Tibial artery (tissue), 4 donors: Measurements from ENCODE around the gene EHD1.

Experiments
- DNase-seq, 2 donors: peaks; one replicate each; pipeline ENCODE4 v3.0.0-alpha.2; 2019
- H3K27ac ChIP-seq, 2 donors: fragments of 200-600 bp; sonication (generic) in 1 of 2; 1 replicate in 1 of 2; 2 replicates in 1 of 2; pipeline ENCODE4 v1.5.1; 2018 to 2019; ENCODE audit warnings: mild to moderate bottlenecking in 1 of 2
- H3K27me3 ChIP-seq, 2 donors: fragments of 200-600 bp; sonication (generic) in 1 of 2; one replicate each; pipeline versions ENCODE4 v1.5.1 to v1.6.0; 2016 to 2019
- H3K36me3 ChIP-seq, 3 donors: fragments of 200-600 bp; sonication (generic) in 2 of 3; one replicate each; pipeline ENCODE4 v1.5.1; 2016 to 2019; ENCODE audit warnings: mild to moderate bottlenecking in 2 of 3
- H3K4me1 ChIP-seq, 4 donors: fragments of 200-600 bp; sonication (generic) in 2 of 4; 1 replicate in 3 of 4; 2 replicates in 1 of 4; pipeline ENCODE4 v1.5.1; 2016 to 2019
- H3K4me3 ChIP-seq, 2 donors: fragments of 200-600 bp; sonication (generic) in 1 of 2; 1 replicate in 1 of 2; 2 replicates in 1 of 2; pipeline ENCODE4 v1.5.1; 2018 to 2019; ENCODE audit warnings: mild to moderate bottlenecking in 2 of 2
- H3K9me3 ChIP-seq, 3 donors: fragments of 200-600 bp; sonication (generic) in 1 of 3; one replicate each; pipeline ENCODE4 v1.5.1; 2016 to 2019
- intact Hi-C: fragments of 100-400 bp; cut with DNase I; formaldehyde crosslinking; loops from one replicate; pipeline ENCODE4 v1.15.0; 2023; ENCODE audit warnings: low total_unique reads
- TF ChIP-seq, protein P1 (sequence below), 2 experiments: fragments of 200-600 bp in 1 of 2; fragments of 450-650 bp in 1 of 2; IDR thresholded peaks; one replicate each; pipeline ENCODE4 v1.5.1; 2017 to 2019; ENCODE audit warnings: antibody characterized with exemption in 2 of 2, mild to moderate bottlenecking in 1 of 2, moderate library complexity in 1 of 2

EHD1 gene

DNA sequence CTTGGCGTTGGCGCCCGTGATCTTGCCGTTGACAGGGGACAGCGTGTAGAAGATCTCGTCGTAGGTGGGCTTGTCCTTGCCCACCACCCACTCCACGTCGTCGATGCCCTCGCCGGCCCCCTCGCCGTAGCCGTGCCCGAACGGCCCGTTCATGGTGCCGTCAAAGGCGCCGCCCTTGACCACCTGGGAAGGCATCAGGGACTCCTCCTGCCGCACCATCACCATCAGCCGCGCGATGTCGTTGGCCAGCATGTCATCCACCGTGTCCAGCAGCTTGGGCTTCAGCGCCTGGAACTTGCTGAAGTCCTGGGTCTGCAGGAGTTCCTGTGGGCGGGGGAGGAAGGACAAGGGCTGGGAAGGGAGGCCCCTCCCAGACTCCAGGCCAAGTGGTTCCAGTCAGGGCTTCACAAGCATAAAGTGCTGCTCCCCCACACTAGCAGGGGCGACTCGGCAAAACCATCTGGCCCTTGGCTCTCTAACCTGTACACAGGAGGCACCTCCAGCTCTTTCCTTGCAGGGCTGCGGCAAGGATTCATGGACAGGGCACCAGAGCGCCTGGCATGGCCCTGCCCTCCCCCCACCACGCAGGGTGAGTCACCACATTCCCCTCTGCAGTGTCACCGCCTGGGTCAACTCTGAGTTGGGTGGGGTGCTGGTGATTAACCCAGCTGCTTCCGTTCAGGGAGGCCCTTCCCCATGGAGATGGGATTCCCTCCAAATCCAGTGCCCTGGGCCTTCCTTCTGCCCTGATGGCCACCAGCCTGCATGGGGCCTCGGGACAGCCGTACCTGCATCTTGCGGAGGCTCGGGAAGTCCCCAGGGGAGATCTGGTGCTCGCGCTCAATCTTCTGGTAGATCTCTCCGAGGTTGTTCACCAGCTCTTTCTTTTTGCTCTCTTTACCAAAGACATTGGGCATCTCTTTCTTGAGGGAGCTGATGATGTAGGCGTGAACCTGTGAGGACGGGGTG is 23.6 kb downstream of the EHD1 start:
- H3K4me1 ChIP-seq = peaks cover 6 to 93% (median 82%) of the 10 kb centered on the region in 4 donors
- DNase-seq = peak; percentile 90 to 95
- peaks cover 37 to 58% (median 46%) of the 10 kb centered on the region in 3 donors for H3K36me3 ChIP-seq
- H3K27ac ChIP-seq = peak overlapping the region; percentile 82 to 97
- no peaks in the 10 kb centered on the region for H3K27me3 ChIP-seq
- intact Hi-C loops = loop anchor here (5.0 kb wide), 1 partner anchor 157 kb away; the partner anchor contains the start of gene ARL2
- H3K9me3 ChIP-seq = no peaks in the 10 kb centered on the region
- H3K4me3 ChIP-seq = peak overlapping the region in 1 of 2 donors; percentile 6
- TF ChIP-seq, protein P1, sequence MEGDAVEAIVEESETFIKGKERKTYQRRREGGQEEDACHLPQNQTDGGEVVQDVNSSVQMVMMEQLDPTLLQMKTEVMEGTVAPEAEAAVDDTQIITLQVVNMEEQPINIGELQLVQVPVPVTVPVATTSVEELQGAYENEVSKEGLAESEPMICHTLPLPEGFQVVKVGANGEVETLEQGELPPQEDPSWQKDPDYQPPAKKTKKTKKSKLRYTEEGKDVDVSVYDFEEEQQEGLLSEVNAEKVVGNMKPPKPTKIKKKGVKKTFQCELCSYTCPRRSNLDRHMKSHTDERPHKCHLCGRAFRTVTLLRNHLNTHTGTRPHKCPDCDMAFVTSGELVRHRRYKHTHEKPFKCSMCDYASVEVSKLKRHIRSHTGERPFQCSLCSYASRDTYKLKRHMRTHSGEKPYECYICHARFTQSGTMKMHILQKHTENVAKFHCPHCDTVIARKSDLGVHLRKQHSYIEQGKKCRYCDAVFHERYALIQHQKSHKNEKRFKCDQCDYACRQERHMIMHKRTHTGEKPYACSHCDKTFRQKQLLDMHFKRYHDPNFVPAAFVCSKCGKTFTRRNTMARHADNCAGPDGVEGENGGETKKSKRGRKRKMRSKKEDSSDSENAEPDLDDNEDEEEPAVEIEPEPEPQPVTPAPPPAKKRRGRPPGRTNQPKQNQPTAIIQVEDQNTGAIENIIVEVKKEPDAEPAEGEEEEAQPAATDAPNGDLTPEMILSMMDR (IDR thresholded peaks at IDR 0.05) = peak in 1 of 2 experiments; percentile 10

DNA sequence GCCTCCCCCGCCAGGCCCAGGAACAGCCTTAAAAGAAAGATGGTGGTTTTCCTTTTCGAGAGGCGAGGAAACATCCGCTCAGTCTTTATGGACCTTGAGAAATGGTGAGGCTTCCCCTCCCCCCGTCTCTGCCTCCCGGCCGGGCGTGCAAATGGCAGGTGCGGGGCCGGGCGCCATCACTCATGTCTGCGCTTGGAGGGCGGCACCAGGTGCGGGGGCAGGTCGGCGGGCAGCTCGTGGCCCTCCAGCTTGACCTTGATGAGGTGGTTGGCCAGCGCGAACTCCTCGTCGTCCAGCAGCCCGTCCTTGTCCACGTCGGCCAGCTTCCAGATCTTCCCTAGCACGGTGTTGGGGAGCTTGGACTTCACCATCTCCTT is 24.3 kb downstream of the EHD1 start:
- TF ChIP-seq, protein P1 (IDR thresholded peaks at IDR 0.05) = no peak
- H3K4me1 ChIP-seq = peaks cover 6 to 93% (median 81%) of the 10 kb centered on the region in 4 donors
- no peaks in the 10 kb centered on the region for H3K27me3 ChIP-seq
- H3K4me3 ChIP-seq = no peak overlapping the region
- intact Hi-C loops = loop anchor here (5.0 kb wide), 1 partner anchor 158 kb away; the partner anchor contains the start of gene ARL2
- DNase-seq = no peak
- H3K27ac ChIP-seq = peak overlapping the region; percentile 82 to 97
- H3K36me3 ChIP-seq = peaks cover 31 to 52% (median 40%) of the 10 kb centered on the region in 3 donors
- H3K9me3 ChIP-seq = no peaks in the 10 kb centered on the region

DNA sequence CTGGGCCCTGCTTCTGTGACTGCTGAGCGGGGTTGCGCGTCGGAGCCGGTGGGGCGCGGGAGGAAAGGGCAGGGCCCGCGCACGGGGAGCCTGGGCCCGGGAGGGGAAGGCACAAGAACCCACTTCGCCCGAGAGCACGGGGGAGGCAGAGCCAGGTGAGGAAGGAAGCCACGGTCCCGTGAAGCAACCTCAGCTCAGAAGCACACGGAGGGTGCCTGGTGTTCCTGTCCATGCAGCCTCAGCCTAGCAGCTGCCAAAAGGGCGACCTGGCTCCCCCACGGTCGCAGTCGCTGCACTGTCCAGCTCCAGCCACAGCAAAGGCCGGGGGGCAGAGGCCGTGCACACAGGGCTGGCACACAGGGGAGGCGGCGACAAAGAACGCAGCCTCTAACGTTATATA is 24.7 kb downstream of the EHD1 start:
- Histone ChIP-seq H3K4me1 (peaks cover 6 to 93% (median 80%) of the 10 kb centered on the region in 4 donors), H3K27ac (peak overlapping the region; percentile 82 to 97), H3K27me3 (no peaks in the 10 kb centered on the region), H3K9me3 (no peaks in the 10 kb centered on the region), H3K36me3 (peaks cover 26 to 47% (median 35%) of the 10 kb centered on the region in 3 donors), H3K4me3 (no peak overlapping the region)
- intact Hi-C loops = loop anchor here (5.0 kb wide), 1 partner anchor 159 kb away; the partner anchor contains the start of gene ARL2
- no peak for DNase-seq
- TF ChIP-seq, protein P1 (IDR thresholded peaks at IDR 0.05) = no peak

DNA sequence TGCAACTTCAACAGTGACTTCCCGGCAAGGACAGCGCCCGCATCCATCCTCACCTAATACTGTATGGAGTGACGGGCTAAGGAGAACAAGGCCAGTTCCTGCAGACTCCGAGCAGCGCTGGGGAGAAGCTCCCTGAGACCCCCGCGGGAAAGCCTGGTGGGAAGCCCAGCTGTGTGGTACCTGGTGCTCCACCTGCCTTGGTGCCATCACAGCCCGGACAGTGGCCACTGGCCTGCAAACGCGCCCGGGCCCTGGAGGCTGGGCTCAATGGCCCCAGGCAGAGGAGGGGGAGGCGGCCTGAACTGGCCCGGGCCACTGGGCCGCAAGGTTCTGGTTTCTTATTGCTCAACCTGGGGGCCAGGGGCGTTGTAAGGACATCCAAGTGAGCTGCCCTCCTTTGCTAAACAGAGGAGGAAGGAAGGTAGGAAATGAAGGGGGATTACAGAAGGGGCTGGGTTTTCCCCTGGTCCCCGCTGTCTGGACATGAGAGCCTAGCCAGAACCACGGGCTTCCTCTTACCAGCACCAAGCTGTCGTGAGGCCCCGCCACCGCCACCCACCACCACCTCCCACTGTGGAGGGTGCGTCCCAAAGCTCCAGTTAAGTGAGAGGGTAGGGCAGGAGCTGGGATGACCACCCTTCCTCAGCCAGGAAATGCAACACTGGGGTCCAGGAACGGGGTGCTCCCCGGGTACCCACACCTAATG is 25.5 kb downstream of the EHD1 start:
- intact Hi-C loops = loop anchor here (5.0 kb wide), 1 partner anchor 159 kb away; the partner anchor contains the start of gene ARL2
- peaks cover 20 to 43% (median 32%) of the 10 kb centered on the region in 3 donors for H3K36me3 ChIP-seq

More for the DNA sequence above, 25.5 kb downstream of the EHD1 start:
- Histone ChIP-seq H3K4me3 (no peak overlapping the region), H3K9me3 (no peaks in the 10 kb centered on the region), H3K27ac (peak overlapping the region; percentile 82 to 97), H3K27me3 (no peaks in the 10 kb centered on the region), H3K4me1 (peaks cover 6 to 89% (median 80%) of the 10 kb centered on the region in 4 donors)
- DNase-seq = no peak
- TF ChIP-seq, protein P1 (IDR thresholded peaks at IDR 0.05) = no peak
